Sigmoid colon (tissue), 7 donors: Measurements from ENCODE around the gene PREX1. TPM values are rescaled to one million over a fixed set of nuclear protein-coding genes. Genes with fewer than 3 reads are reported as not detected.

ENCODE experiments used
- DNase-seq: peaks from one replicate; pipeline ENCODE4 v3.0.0-alpha.2; 2019
- H3K27ac ChIP-seq, 4 donors: fragments of 200-600 bp; sonication (generic); one replicate each; pipeline ENCODE4 v1.5.1; 2016 to 2019; ENCODE audit warnings: mild to moderate bottlenecking in 1 of 4
- H3K27me3 ChIP-seq, 3 donors: fragments of 200-600 bp; sonication (generic); one replicate each; pipeline ENCODE4 v1.5.1; 2019; ENCODE audit warnings: mild to moderate bottlenecking in 1 of 3
- H3K36me3 ChIP-seq, 4 donors: fragments of 200-600 bp; sonication (generic); one replicate each; pipeline ENCODE4 v1.5.1; 2016 to 2019
- H3K4me1 ChIP-seq, 4 donors: fragments of 200-600 bp; sonication (generic); one replicate each; pipeline ENCODE4 v1.5.1; 2017 to 2019
- H3K4me3 ChIP-seq, 4 donors: fragments of 200-600 bp; sonication (generic); one replicate each; pipeline ENCODE4 v1.5.1; 2017 to 2019; ENCODE audit warnings: mild to moderate bottlenecking in 2 of 4, moderate library complexity in 1 of 4
- H3K9me3 ChIP-seq, 4 donors: fragments of 200-600 bp in 3 of 4; sonication (generic) in 3 of 4; one replicate each; pipeline versions ENCODE4 v1.5.1 to v1.6.1; 2013 to 2019
- EP300 ChIP-seq, 4 donors: sonication (generic); formaldehyde crosslinking; IDR thresholded peaks; one replicate each; pipeline ENCODE4 v1.6.1; 2017; ENCODE audit warnings: antibody characterized with exemption in 4 of 4
- POLR2A ChIP-seq, 2 donors: fragments of 450-650 bp; IDR thresholded peaks; one replicate each; pipeline ENCODE4 v1.6.1; 2016; ENCODE audit warnings: antibody characterized with exemption in 2 of 2, mild to moderate bottlenecking in 2 of 2, moderate library complexity in 2 of 2
- POLR2AphosphoS5 ChIP-seq, 4 donors: sonication (generic); formaldehyde crosslinking; IDR thresholded peaks; one replicate each; pipeline ENCODE4 v1.6.1; 2017; ENCODE audit warnings: antibody characterized with exemption in 4 of 4
- WGBS, 2 donors: extraction: QIAGEN DNeasy Blood & Tissue Kit; methylation state at CpG; one replicate each; pipeline ENCODE4 v1.1.7; 2013; 5-methylcytosine and 5-hydroxymethylcytosine counted together
- intact Hi-C: fragments of 100-400 bp; cut with DNase I; formaldehyde crosslinking; loops from one replicate; pipeline ENCODE4 v1.15.1; 2023
- polyA plus RNA-seq, 3 donors: library from polyadenylated mRNA; stranded (reverse); fragments of 200-250 nt; gene quantifications; one replicate each; pipeline ENCODE4 v1.2.3, GENCODE V29; 2013
- total RNA-seq, 4 donors: library from RNA; depleted of rRNA; stranded (reverse); fragments of >200 nt; gene quantifications; one replicate each; pipeline ENCODE4 v1.1.0, GENCODE V29; 2016
- TF ChIP-seq, protein P1 (sequence below), 4 experiments: fragments of 450-650 bp in 3 of 4; fragments of 200-600 bp in 1 of 4; IDR thresholded peaks; one replicate each; pipeline ENCODE4 v1.5.1; 2016 to 2019; ENCODE audit warnings: antibody characterized with exemption in 4 of 4, mild to moderate bottlenecking in 3 of 4, moderate library complexity in 2 of 4
- donor health status: healthy with polysubstance abuse.
- donor health status: Bipolar disorder and iron deficiency.
- donor health status: healthy.

PREX1 gene
- total and polyA plus RNA-seq, 7 donors, result 5.4 to 22.9 (median 15.5) TPM

DNA sequence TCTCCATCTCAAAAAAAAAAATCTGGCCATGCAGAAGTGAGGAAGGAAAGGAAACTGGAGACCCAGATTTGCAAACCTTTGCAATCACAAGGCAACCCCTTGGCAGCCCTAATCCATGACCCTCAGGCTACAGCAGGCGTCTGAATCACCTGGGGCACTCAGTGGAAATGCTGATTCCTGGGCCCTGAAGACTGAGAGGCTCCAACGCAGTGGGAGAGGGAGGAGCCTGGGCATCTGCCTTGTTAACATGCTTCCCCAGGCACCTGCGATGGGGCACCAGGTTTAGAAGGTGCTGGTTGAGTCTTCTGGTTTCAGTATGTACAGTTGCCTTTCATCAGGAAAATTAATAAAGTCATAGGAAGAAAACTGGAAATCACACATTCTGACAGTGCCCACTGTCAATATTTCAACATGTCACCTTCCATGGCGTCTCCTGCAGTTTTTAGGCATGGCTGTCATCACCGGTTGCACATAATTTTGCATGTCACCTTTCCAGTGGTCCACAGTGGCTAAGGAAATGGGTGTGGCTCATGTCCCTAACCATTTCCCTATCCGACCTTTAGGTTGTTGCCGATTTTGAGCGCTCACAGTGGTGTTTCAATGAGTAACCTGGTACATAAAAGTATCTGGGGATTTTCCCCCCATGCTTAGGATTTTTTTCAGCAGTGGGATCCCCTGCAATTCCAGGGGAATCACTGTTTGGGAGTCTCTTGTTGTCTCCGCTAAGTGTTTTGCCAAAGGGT, 56.9 kb downstream of the PREX1 start:
- intact Hi-C loops, result no loop called here
- no peaks in the 10 kb centered on the region for H3K9me3 ChIP-seq
- no peak for TF ChIP-seq EP300 (IDR thresholded peaks at IDR 0.05)
- peaks cover 0 to 21% (median 0%) of the 10 kb centered on the region in 3 donors for H3K27me3 ChIP-seq
- DNase-seq, result no peak
- 58 to 71% methylated on average over 9 of the region's 9 CpGs for WGBS, 2 donors
- no peak overlapping the region for H3K4me3 ChIP-seq
- no peaks in the 10 kb centered on the region for H3K4me1 ChIP-seq
- no peak overlapping the region for H3K27ac ChIP-seq
- H3K36me3 ChIP-seq, result no peaks in the 10 kb centered on the region

DNA sequence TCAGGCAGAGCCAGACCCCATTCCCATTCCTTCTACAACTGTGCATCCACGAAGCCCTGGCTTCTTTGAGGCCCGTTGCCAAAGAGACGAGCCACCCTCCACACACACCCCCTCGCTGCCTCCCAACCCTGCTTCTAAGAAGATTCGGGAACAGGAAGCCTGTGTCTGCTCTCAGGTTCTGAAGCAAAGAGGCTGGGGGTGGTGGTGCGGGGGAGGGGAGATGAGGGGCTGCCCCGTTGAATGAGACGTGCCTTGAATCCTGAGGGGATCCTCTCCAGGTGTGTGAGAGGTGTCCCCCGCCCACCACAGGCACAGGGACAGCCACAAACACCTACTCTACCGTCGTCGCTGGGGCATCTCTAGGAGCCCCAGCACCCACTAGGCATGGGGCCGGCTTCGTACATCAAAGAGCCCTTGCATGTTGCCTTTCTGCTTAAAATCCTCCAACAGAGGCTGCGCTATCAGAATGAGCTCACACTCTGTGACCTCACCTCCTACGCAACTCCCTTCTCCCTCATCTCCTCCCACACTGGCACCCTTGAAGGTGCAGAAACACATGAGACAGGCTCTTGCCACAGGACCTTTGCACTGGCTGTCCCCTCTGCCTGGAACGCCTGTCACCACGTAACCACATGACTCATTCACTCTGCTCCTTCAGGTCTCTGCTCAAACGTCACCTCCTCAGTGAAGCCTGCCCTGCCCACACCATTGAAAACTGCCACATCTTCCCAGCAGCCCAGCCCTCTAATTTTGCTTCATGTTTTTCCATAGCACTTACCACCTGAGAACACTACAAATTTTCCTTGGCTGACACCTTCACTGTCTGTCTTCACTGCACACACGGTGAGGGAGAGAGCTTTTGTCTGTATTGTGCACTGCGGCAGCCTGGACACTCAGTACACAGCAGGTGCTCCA, 58.5 kb downstream of the PREX1 start:
- Histone ChIP-seq H3K27me3 (peaks cover 0 to 21% (median 0%) of the 10 kb centered on the region in 3 donors), H3K36me3 (no peaks in the 10 kb centered on the region), H3K9me3 (peaks cover 0 to 2% (median 0%) of the 10 kb centered on the region in 4 donors), H3K27ac (no peak overlapping the region), H3K4me3 (no peak overlapping the region), H3K4me1 (no peaks in the 10 kb centered on the region)
- no peak for TF ChIP-seq EP300 (IDR thresholded peaks at IDR 0.05)
- TF ChIP-seq, protein P1, sequence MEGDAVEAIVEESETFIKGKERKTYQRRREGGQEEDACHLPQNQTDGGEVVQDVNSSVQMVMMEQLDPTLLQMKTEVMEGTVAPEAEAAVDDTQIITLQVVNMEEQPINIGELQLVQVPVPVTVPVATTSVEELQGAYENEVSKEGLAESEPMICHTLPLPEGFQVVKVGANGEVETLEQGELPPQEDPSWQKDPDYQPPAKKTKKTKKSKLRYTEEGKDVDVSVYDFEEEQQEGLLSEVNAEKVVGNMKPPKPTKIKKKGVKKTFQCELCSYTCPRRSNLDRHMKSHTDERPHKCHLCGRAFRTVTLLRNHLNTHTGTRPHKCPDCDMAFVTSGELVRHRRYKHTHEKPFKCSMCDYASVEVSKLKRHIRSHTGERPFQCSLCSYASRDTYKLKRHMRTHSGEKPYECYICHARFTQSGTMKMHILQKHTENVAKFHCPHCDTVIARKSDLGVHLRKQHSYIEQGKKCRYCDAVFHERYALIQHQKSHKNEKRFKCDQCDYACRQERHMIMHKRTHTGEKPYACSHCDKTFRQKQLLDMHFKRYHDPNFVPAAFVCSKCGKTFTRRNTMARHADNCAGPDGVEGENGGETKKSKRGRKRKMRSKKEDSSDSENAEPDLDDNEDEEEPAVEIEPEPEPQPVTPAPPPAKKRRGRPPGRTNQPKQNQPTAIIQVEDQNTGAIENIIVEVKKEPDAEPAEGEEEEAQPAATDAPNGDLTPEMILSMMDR (IDR thresholded peaks at IDR 0.05), result no peak
- no peak for TF ChIP-seq POLR2AphosphoS5 (IDR thresholded peaks at IDR 0.05)
- no peak for TF ChIP-seq POLR2A (IDR thresholded peaks at IDR 0.05)
- DNase-seq, result no peak
- intact Hi-C loops, result no loop called here
- 47 to 54% methylated on average over 21 of the region's 21 CpGs for WGBS, 2 donors

DNA sequence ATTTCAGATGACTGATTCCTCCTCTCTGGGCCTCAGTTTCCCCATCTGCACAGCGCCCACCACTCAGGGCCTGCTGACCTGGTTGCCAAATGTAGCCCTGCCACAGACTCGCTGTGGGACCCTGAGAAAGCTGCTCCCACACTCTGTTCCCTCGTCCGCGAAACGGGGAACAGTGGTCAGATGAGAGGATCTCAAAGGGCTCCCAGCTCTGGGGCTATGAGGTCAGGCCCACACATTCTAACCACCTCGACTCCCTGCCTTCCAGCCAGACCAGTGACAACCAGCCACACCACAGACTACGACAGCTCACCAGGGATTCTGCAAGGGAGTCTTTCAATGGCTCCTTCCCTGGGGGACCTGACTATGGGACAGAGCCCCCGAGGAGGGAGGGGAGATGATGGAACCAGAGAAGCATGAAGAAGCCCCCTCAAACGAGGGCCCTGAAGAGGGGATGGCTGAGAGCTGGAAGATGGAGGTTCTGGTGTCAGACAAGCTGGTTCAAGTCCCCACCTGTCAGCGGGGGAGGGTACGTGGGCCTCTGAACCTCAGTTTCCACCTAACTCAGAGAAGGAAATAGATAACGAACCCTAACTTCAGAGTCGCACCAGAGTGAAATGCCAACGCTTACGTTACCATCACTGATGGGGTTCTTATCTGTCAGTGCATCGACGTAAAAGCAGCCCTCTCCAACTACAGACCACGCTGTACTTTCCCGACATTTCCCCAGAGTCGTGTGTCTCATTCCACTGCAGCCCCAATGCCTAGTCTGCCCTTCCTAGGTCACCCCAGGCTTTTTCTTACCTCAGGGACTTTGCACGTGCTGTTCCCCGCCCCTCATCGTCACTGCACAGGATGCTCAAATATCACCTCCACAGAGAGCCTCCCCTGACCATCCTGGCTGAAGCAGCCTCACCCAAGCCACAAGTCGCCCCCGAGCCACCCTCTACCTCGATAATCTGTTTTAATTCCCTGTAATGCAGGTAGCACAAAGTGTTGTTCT, 60.5 kb downstream of the PREX1 start:
- intact Hi-C loops, result no loop called here
- no peak for TF ChIP-seq POLR2A (IDR thresholded peaks at IDR 0.05)
- TF ChIP-seq POLR2AphosphoS5 (IDR thresholded peaks at IDR 0.05), result no peak
- TF ChIP-seq EP300 (IDR thresholded peaks at IDR 0.05), result no peak
- TF ChIP-seq, protein P1 (IDR thresholded peaks at IDR 0.05), result no peak
- H3K9me3 ChIP-seq, result peaks cover 0 to 2% (median 0%) of the 10 kb centered on the region in 4 donors

DNA sequence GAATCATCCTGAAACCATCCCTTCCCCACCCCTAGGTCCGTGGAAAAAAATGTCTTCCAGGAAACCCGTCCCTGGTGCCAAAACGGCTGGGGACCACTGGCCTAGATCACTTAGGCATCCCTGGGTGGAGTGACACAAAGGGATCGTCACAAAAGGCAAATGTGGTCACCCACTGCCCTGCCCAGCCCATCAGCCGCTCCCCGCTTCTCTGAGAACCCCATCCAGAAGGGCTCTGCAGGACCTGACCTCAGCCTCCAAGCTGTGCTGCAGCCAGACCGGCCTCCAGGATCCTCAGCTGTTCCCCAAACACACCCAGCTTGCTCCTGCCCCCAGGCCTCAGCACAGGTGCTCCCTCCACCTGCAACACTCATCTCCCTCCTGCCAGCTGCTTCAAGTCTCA, 61.6 kb downstream of the PREX1 start:
- WGBS, 2 donors, result 83 to 84% methylated on average over 7 of the region's 7 CpGs
- no peak for DNase-seq
- intact Hi-C loops, result no loop called here
- H3K27ac ChIP-seq, result no peak overlapping the region
- H3K9me3 ChIP-seq, result peaks cover 0 to 2% (median 0%) of the 10 kb centered on the region in 4 donors
- TF ChIP-seq POLR2AphosphoS5 (IDR thresholded peaks at IDR 0.05), result no peak
- TF ChIP-seq, protein P1 (IDR thresholded peaks at IDR 0.05), result no peak
- TF ChIP-seq POLR2A (IDR thresholded peaks at IDR 0.05), result no peak
- TF ChIP-seq EP300 (IDR thresholded peaks at IDR 0.05), result no peak
- H3K4me1 ChIP-seq, result no peaks in the 10 kb centered on the region
- no peak overlapping the region for H3K4me3 ChIP-seq
- H3K36me3 ChIP-seq, result no peaks in the 10 kb centered on the region
- peaks cover 0 to 15% (median 0%) of the 10 kb centered on the region in 3 donors for H3K27me3 ChIP-seq

More for the DNA sequence above, 60.5 kb downstream of the PREX1 start:
- Histone ChIP-seq H3K27me3 (peaks cover 0 to 21% (median 0%) of the 10 kb centered on the region in 3 donors), H3K36me3 (no peaks in the 10 kb centered on the region), H3K4me1 (no peaks in the 10 kb centered on the region), H3K27ac (no peak overlapping the region), H3K4me3 (no peak overlapping the region)
- no peak for DNase-seq
- WGBS, 2 donors, result 82 to 83% methylated on average over 27 of the region's 27 CpGs
